GM23248 (cell line): ENCODE data around the gene UCHL1. TPM values are rescaled to one million over a fixed set of nuclear protein-coding genes. Genes with fewer than 3 reads are reported as not detected.

ENCODE experiments used
- DNase-seq: peaks from one replicate; pipeline ENCODE4 v3.0.0-alpha.2; 2015
- H2AFZ ChIP-seq: fragments of 200-600 bp; sonication (generic); 2 replicates; pipeline ENCODE4 v1.6.1; 2016; ENCODE audit warnings: antibody characterized with exemption
- H3F3A ChIP-seq: fragments of 200-600 bp; sonication (generic); 2 replicates; pipeline ENCODE4 v1.6.1; 2016; ENCODE audit warnings: mild to moderate bottlenecking, antibody characterized with exemption, mixed run types; ENCODE audit not compliant: insufficient read depth
- H3K27ac ChIP-seq: fragments of 200-600 bp; sonication (generic); 2 replicates; pipeline ENCODE4 v1.5.1; 2016; ENCODE audit warnings: mild to moderate bottlenecking
- H3K27me3 ChIP-seq: fragments of 200-600 bp; sonication (generic); replicated peaks from 2 replicates; pipeline ENCODE4 v1.6.1; 2016; ENCODE audit warnings: mild to moderate bottlenecking; ENCODE audit not compliant: insufficient read depth
- H3K36me3 ChIP-seq: fragments of 200-600 bp; sonication (generic); 2 replicates; pipeline ENCODE4 v1.6.1; 2016; ENCODE audit warnings: low read depth, mild to moderate bottlenecking
- H3K4me1 ChIP-seq: fragments of 200-600 bp; sonication (generic); 2 replicates; pipeline ENCODE4 v1.6.1; 2016; ENCODE audit warnings: mild to moderate bottlenecking; ENCODE audit not compliant: insufficient read depth
- H3K4me2 ChIP-seq: fragments of 200-600 bp; sonication (generic); one replicate; pipeline ENCODE4 v1.6.1; 2016; ENCODE audit warnings: mild to moderate bottlenecking; ENCODE audit not compliant: unreplicated experiment
- H3K4me3 ChIP-seq: fragments of 200-600 bp; sonication (generic); 2 replicates; pipeline ENCODE4 v1.5.1; 2016; ENCODE audit warnings: mild to moderate bottlenecking
- H3K79me2 ChIP-seq: fragments of 200-600 bp; sonication (generic); 2 replicates; pipeline ENCODE4 v1.6.1; 2016; ENCODE audit warnings: mild to moderate bottlenecking; ENCODE audit not compliant: insufficient read depth
- H3K9ac ChIP-seq: fragments of 200-600 bp; sonication (generic); 2 replicates; pipeline ENCODE4 v1.6.1; 2016; ENCODE audit warnings: mild to moderate bottlenecking
- H3K9me2 ChIP-seq: fragments of 200-600 bp; sonication (generic); 2 replicates; pipeline ENCODE4 v1.6.1; 2016; ENCODE audit warnings: mixed run types, mild to moderate bottlenecking, moderate library complexity; ENCODE audit not compliant: insufficient read depth
- H3K9me3 ChIP-seq: fragments of 200-600 bp; sonication (generic); one replicate; pipeline ENCODE4 v1.6.1; 2017; ENCODE audit warnings: low read depth
- H4K20me1 ChIP-seq: fragments of 200-600 bp; sonication (generic); 2 replicates; pipeline ENCODE4 v1.6.0; 2016; ENCODE audit not compliant: insufficient read depth
- EZH2 ChIP-seq: fragments of 200-600 bp; sonication (generic); IDR thresholded peaks from 2 replicates; pipeline ENCODE4 v1.6.1; 2018; ENCODE audit warnings: antibody characterized with exemption, mild to moderate bottlenecking; ENCODE audit not compliant: insufficient read depth, poor library complexity, severe bottlenecking
- EZH2phosphoT487 ChIP-seq: fragments of 200-600 bp; sonication (generic); IDR thresholded peaks from 2 replicates; pipeline ENCODE4 v1.6.1; 2018; ENCODE audit warnings: antibody characterized with exemption, moderate library complexity, mild to moderate bottlenecking, low read depth; ENCODE audit not compliant: insufficient read depth
- WGBS, 2 experiments: methylation state at CpG; one replicate each; pipeline ENCODE4 v1.1.6; 2015 to 2017; ENCODE audit warnings: low lambda C conversion rate in 2 of 2, low coverage in 1 of 2; ENCODE audit errors: missing lambda C conversion rate in 2 of 2; 5-methylcytosine and 5-hydroxymethylcytosine counted together
- in situ Hi-C: fragments of 300-500 bp; cut with MboI; formaldehyde crosslinking; loops from 2 replicates; pipeline ENCODE4 v1.15.0; 2020
- polyA plus RNA-seq: library from polyadenylated mRNA; unstranded; fragments of >200 nt; fragmentation: Nextera tagmentation; extraction: Ambion mirVana; gene quantifications from 2 replicates; pipeline ENCODE4 v1.2.1, GENCODE V29; 2016
- total RNA-seq: library from RNA; depleted of rRNA; stranded (reverse); fragments of >200 nt; shearing (Covaris generic); gene quantifications from 2 replicates; pipeline ENCODE4 v1.2.3, GENCODE V29; 2014

Gene UCHL1
- total and polyA plus RNA-seq, 2 experiments from 2014 or later: 306 to 525 TPM

- Histone ChIP-seq H3K9me3 (no peaks in the 10 kb centered on the region), H3K27me3 (no peaks in the 10 kb centered on the region), H3K4me1 (peaks cover 10% of the 10 kb centered on the region), H3F3A (peaks cover 22% of the 10 kb centered on the region), H3K36me3 (no peaks in the 10 kb centered on the region), H3K27ac (peak overlapping the region; percentile 81), H3K9ac (peak overlapping the region; percentile 85), H3K4me2 (peak overlapping the region; percentile 75), H3K79me2 (peaks cover 18% of the 10 kb centered on the region), H4K20me1 (no peaks in the 10 kb centered on the region), H3K9me2 (no peaks in the 10 kb centered on the region), H3K4me3 (peak overlapping the region; percentile 82), H2AFZ (peak overlapping the region; percentile 93)
- 7 to 10% methylated on average over 2 of the region's 2 CpGs for WGBS, 2 experiments
- in situ Hi-C loops: loop anchor here (10.0 kb wide), 2 partner anchors 242 to 292 kb away; no protein-coding TSS in a partner anchor
- TF ChIP-seq EZH2phosphoT487: no peak
- TF ChIP-seq EZH2: no peak
- DNase-seq: no peak
Measured at GRCh38 chr4:41217020-41217333, 39.8 kb upstream of the UCHL1 start.

GRCh38 chr4:41217374-41217773 is 39.4 kb upstream of the UCHL1 start:
- no peaks in the 10 kb centered on the region for H3K9me3 ChIP-seq

GRCh38 chr4:41218703-41219102 is 38.0 kb upstream of the UCHL1 start:
- H3K4me3 ChIP-seq: no peak overlapping the region
- H3K9me3 ChIP-seq: no peaks in the 10 kb centered on the region
- no peaks in the 10 kb centered on the region for H4K20me1 ChIP-seq
- no peak for DNase-seq
- H3K4me2 ChIP-seq: no peak overlapping the region
- H3K27ac ChIP-seq: no peak overlapping the region
- H3F3A ChIP-seq: peaks cover 13% of the 10 kb centered on the region
- WGBS, 2 experiments: 97 to 98% methylated on average over 3 of the region's 3 CpGs
- H3K9me2 ChIP-seq: no peaks in the 10 kb centered on the region
- H3K36me3 ChIP-seq: no peaks in the 10 kb centered on the region
- peaks cover under 1% of the 10 kb centered on the region; the same call in 1 of the 2 replicates for H3K79me2 ChIP-seq
- no peaks in the 10 kb centered on the region for H3K27me3 ChIP-seq
- peaks cover 5% of the 10 kb centered on the region; the same call in 1 of the 2 replicates for H3K4me1 ChIP-seq
- H2AFZ ChIP-seq: no peak overlapping the region
- H3K9ac ChIP-seq: no peak overlapping the region
- in situ Hi-C loops: loop anchor here (10.0 kb wide), 2 partner anchors 244 to 294 kb away; no protein-coding TSS in a partner anchor
- no peak for TF ChIP-seq EZH2
- TF ChIP-seq EZH2phosphoT487: no peak

More at GRCh38 chr4:41217374-41217773, 39.4 kb upstream of the UCHL1 start:
- H3K4me1 ChIP-seq: peaks cover 6% of the 10 kb centered on the region
- no peak for DNase-seq
- H3K27ac ChIP-seq: peak overlapping the region; percentile 81
- H3F3A ChIP-seq: peaks cover 22% of the 10 kb centered on the region
- peak overlapping the region; percentile 85 for H3K9ac ChIP-seq
- H4K20me1 ChIP-seq: no peaks in the 10 kb centered on the region
- no peaks in the 10 kb centered on the region for H3K9me2 ChIP-seq
- peak overlapping the region; percentile 93 for H2AFZ ChIP-seq
- H3K36me3 ChIP-seq: no peaks in the 10 kb centered on the region
- peak overlapping the region; percentile 82; the same call in 1 of the 2 replicates for H3K4me3 ChIP-seq
- H3K27me3 ChIP-seq: no peaks in the 10 kb centered on the region
- in situ Hi-C loops: loop anchor here (10.0 kb wide), 2 partner anchors 243 to 293 kb away; no protein-coding TSS in a partner anchor
- H3K79me2 ChIP-seq: peaks cover 14% of the 10 kb centered on the region
- 49 to 57% methylated on average over 2 of the region's 2 CpGs for WGBS, 2 experiments
- peak overlapping the region; percentile 75 for H3K4me2 ChIP-seq
- TF ChIP-seq EZH2phosphoT487 (no peak), EZH2 (no peak)

- Histone ChIP-seq H3K9me2 (no peaks in the 10 kb centered on the region), H4K20me1 (no peaks in the 10 kb centered on the region), H3K27ac (no peak overlapping the region), H3K4me2 (no peak overlapping the region), H3K4me3 (no peak overlapping the region), H3K27me3 (no peaks in the 10 kb centered on the region), H3K79me2 (no peaks in the 10 kb centered on the region), H3K9me3 (no peaks in the 10 kb centered on the region), H2AFZ (no peak overlapping the region), H3F3A (peaks cover 13% of the 10 kb centered on the region), H3K4me1 (peaks cover 5% of the 10 kb centered on the region; the same call in 1 of the 2 replicates), H3K36me3 (no peaks in the 10 kb centered on the region), H3K9ac (no peak overlapping the region)
- in situ Hi-C loops: loop anchor here (10.0 kb wide), 2 partner anchors 245 to 295 kb away; no protein-coding TSS in a partner anchor
- TF ChIP-seq EZH2phosphoT487 (no peak), EZH2 (no peak)
- no peak for DNase-seq
- 78 to 81% methylated on average over 3 of the region's 3 CpGs for WGBS, 2 experiments
Measured at GRCh38 chr4:41219421-41219950, 37.2 kb upstream of the UCHL1 start.
